Measurements from ENCODE around the gene LLGL2. TPM values are rescaled to one million over a fixed set of nuclear protein-coding genes. Genes with fewer than 3 reads are reported as not detected.
A peak's percentile ranks its signal among the peaks of the same experiment; 100 is the strongest.

LLGL2 gene
- total RNA-seq, 4 donors from 2014 or later, result 35.6 to 73.5 (median 53.8) TPM

DNA sequence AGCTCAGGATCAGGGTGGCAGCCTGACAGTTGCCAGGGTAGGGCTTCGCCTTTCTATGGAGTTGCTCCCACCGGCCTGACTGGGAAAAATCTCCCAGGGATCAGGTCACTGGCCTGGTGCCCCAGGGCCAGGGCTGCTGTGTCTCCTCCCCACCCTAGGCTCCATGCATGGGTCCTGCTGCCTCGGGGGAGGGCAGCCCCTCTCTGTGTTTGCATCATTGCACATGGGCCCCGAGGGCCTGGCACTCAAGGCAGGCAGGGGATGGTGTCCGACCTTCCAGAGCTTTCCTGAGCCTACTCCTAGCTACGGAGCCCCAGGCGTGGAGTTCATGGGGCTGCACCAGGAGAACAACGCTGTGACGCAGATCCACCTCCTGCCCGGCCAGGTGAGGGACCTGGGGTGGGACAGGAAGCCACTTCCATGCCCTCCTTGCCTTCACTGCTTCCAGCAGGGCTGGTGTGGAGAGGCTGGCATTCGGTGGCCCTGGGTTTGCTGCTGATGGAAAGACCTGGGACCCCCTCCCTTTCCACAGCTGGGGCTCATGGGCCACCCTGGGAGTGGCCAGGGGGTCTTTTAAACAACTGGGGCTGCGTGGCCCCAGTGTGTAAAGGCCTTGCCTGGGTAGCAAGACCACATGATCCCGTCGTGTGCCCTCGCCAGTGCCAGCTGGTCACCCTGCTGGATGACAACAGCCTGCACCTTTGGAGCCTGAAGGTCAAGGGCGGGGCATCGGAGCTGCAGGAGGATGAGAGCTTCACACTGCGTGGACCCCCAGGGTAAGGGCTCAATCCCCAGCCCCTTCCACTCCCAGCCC lies 32.6 kb downstream of the LLGL2 start:
- H3K4me1 ChIP-seq, result peaks cover 17 to 20% of the 10 kb centered on the region in 2 donors
- DNase-seq, result no peak
- no peaks in the 10 kb centered on the region for H3K9me3 ChIP-seq
- H3K4me3 ChIP-seq (replicated peaks in 1 of 3), result no peak overlapping the region
- 42 to 68% methylated on average over 3 to 16 of the region's 18 CpGs for WGBS, 2 donors
- intact Hi-C loops (cut with DNase I), result no loop called here
- H3K36me3 ChIP-seq, result peaks cover 4 to 5% of the 10 kb centered on the region in 2 donors
- no peaks in the 10 kb centered on the region for H3K27me3 ChIP-seq
- TF ChIP-seq, protein P1, sequence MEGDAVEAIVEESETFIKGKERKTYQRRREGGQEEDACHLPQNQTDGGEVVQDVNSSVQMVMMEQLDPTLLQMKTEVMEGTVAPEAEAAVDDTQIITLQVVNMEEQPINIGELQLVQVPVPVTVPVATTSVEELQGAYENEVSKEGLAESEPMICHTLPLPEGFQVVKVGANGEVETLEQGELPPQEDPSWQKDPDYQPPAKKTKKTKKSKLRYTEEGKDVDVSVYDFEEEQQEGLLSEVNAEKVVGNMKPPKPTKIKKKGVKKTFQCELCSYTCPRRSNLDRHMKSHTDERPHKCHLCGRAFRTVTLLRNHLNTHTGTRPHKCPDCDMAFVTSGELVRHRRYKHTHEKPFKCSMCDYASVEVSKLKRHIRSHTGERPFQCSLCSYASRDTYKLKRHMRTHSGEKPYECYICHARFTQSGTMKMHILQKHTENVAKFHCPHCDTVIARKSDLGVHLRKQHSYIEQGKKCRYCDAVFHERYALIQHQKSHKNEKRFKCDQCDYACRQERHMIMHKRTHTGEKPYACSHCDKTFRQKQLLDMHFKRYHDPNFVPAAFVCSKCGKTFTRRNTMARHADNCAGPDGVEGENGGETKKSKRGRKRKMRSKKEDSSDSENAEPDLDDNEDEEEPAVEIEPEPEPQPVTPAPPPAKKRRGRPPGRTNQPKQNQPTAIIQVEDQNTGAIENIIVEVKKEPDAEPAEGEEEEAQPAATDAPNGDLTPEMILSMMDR (IDR thresholded peaks at IDR 0.05), result no peak
- no peak for TF ChIP-seq POLR2A (IDR thresholded peaks at IDR 0.05)
- peak overlapping the region; percentile 59 to 81 (median 78) for H3K27ac ChIP-seq

DNA sequence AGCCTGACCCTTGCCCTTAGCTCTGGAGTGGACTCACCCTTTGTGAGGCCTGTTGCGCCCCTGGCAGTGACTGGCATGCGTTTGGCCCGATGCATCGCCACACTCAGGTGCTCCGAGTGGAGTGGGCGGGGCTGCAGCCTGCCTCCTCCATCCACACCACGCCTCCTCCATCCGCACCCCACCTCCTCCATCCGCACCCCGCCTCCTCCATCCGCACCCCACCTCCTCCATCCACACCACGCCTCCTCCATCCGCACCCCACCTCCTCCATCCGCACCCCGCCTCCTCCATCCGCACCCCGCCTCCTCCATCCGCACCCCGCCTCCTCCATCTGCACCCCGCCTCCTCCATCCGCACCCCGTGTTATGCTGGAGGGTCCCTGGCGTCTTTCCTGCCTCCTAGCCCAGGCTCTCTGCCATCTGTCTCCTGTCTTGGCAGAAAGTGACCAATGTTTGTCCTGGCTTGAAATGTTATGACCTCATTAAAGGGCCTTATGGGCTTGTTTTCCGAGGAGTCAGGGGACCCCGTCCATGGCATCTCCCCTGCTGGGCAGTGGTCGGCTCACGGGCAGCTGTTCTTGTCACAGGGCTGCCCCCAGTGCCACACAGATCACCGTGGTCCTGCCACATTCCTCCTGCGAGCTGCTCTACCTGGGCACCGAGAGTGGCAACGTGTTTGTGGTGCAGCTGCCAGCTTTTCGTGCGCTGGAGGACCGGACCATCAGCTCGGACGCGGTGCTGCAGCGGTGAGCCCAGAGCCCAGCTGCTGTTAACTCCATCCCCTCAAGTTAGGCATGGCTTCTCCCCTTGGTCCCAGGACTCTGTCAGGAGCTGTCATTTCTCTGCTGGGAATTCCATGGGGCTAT lies 33.4 kb downstream of the LLGL2 start:
- no peaks in the 10 kb centered on the region for H3K9me3 ChIP-seq
- no peak for TF ChIP-seq POLR2A (IDR thresholded peaks at IDR 0.05)
- TF ChIP-seq, protein P1 (IDR thresholded peaks at IDR 0.05), result no peak
- H3K4me3 ChIP-seq (replicated peaks in 1 of 3), result no peak overlapping the region
- intact Hi-C loops (cut with DNase I), result no loop called here
- no peaks in the 10 kb centered on the region for H3K27me3 ChIP-seq
- H3K4me1 ChIP-seq, result peaks cover 17 to 20% of the 10 kb centered on the region in 2 donors
- H3K36me3 ChIP-seq, result peaks cover 8 to 9% of the 10 kb centered on the region in 2 donors
- no peak for DNase-seq
- 90 to 95% methylated on average over 31 to 35 of the region's 38 CpGs for WGBS, 2 donors
- H3K27ac ChIP-seq, result peak overlapping the region in 1 of 3 donors; percentile 78

GRCh38 chr17:75559958-75560533 lies 34.5 kb downstream of the LLGL2 start:
- no peak overlapping the region for H3K4me3 ChIP-seq (replicated peaks in 1 of 3)
- TF ChIP-seq, protein P1 (IDR thresholded peaks at IDR 0.05), result no peak
- no peak for TF ChIP-seq POLR2A (IDR thresholded peaks at IDR 0.05)
- peaks cover 8 to 9% of the 10 kb centered on the region in 2 donors for H3K36me3 ChIP-seq
- peaks cover 17 to 20% of the 10 kb centered on the region in 2 donors for H3K4me1 ChIP-seq
- 90 to 91% methylated on average over 9 of the region's 9 CpGs for WGBS, 2 donors
- no peak for DNase-seq
- no peak overlapping the region for H3K27ac ChIP-seq
- intact Hi-C loops (cut with DNase I), result no loop called here
- H3K27me3 ChIP-seq, result no peaks in the 10 kb centered on the region
- H3K9me3 ChIP-seq, result no peaks in the 10 kb centered on the region

DNA sequence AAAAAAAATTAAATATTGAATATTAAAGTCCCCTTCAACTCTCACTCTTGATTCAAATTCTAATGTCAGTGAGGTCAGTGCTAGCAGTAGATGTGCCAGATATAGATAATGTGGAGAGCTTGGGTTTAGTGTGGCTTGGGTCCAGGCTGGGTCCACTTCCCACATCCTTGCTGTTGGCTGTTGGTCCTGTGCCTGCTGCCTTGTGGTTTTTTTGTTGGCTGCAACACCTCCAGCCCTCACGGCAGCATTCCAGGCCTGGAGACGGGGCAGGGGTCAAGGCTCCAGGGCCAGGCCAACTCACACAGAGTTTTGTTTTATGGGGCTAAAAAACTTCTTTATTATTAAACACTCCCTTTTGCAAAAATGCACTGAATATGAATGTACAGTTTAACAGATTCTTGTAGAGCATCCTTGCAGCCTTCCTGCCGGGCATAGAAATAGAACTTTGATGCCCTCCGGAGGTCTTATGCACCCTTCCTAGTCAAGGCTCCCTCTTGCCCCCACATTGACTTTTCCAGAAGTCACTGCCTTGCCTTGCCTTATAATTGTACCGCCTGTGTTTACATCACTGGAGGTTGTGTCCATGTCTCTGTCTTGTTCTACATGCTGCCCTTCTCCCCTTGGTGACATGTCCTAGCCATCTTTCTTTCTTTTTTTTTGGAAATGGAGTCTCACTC lies 36.6 kb downstream of the LLGL2 start:
- no peak for DNase-seq
- no peak overlapping the region for H3K4me3 ChIP-seq (replicated peaks in 1 of 3)
- intact Hi-C loops (cut with DNase I), result no loop called here
- peaks cover 8 to 9% of the 10 kb centered on the region in 2 donors for H3K36me3 ChIP-seq
- TF ChIP-seq POLR2A (IDR thresholded peaks at IDR 0.05), result no peak
- TF ChIP-seq, protein P1 (IDR thresholded peaks at IDR 0.05), result no peak
- peaks cover 15 to 26% of the 10 kb centered on the region in 2 donors for H3K4me1 ChIP-seq
- H3K27ac ChIP-seq, result no peak overlapping the region
- no peaks in the 10 kb centered on the region for H3K9me3 ChIP-seq
- WGBS, 2 donors, result 87% methylated on average over 5 of the region's 5 CpGs
- H3K27me3 ChIP-seq, result no peaks in the 10 kb centered on the region

Data from thyroid gland (tissue), 4 donors.